H1 (cell line): ENCODE results near the gene OR2T35. TPM values are rescaled to one million over a fixed set of nuclear protein-coding genes. Genes with fewer than 3 reads are reported as not detected.

Experiments used
- CTCF ChIA-PET: fragments of 300-600 bp; sonication (Branson Sonifier 250); formaldehyde crosslinking; loops from one replicate; lab custom pipeline; 2021; ENCODE audit not compliant: partially characterized antibody; lab: Charles Lee
- POLR2A ChIA-PET: fragments of 300-600 bp; sonication (Branson Sonifier 250); formaldehyde crosslinking; loops from one replicate; lab custom pipeline; 2021; ENCODE audit warnings: inconsistent platforms; ENCODE audit not compliant: partially characterized antibody; lab: Charles Lee
- DNase-seq, 2 experiments: peaks; one replicate each; pipeline versions ENCODE4 v3.0.0 to v3.0.0-alpha.2; 2010 to 2022; ENCODE audit warnings: low spot score in 2 of 2, low read depth in 1 of 2, mixed read lengths in 1 of 2
- FAIRE-seq: peaks from 2 replicates; lab custom pipeline; 2011; peaks lifted over from hg19 to GRCh38; lab: Jason Lieb, UNC
- H2AFZ ChIP-seq: 2 replicates; pipeline ENCODE4 v1.8.1; 2012; ENCODE audit warnings: low read length, inconsistent platforms
- H2AK5ac ChIP-seq: 2 replicates; pipeline ENCODE4 v1.6.1; 2013; ENCODE audit warnings: low read depth, low read length
- H2BK120ac ChIP-seq: replicated peaks from 2 replicates; pipeline ENCODE3; 2013; ENCODE audit warnings: low read depth, low read length, inconsistent platforms
- H2BK12ac ChIP-seq: 2 replicates; pipeline ENCODE4 v1.6.1; 2013; ENCODE audit warnings: low read depth, low read length
- H2BK15ac ChIP-seq: 2 replicates; pipeline ENCODE4 v1.6.1; 2013; ENCODE audit warnings: low read length
- H2BK20ac ChIP-seq: 2 replicates; pipeline ENCODE4 v1.6.1; 2013; ENCODE audit warnings: low read length
- H2BK5ac ChIP-seq: 2 replicates; pipeline ENCODE4 v1.6.1; 2013; ENCODE audit warnings: low read depth, low read length
- H3K14ac ChIP-seq: 2 replicates; pipeline ENCODE4 v1.6.1; 2013; ENCODE audit warnings: inconsistent platforms; ENCODE audit not compliant: insufficient read length
- H3K18ac ChIP-seq: 2 replicates; pipeline ENCODE4 v1.6.1; 2013; ENCODE audit warnings: low read length; ENCODE audit errors: extremely low read depth
- H3K23ac ChIP-seq: 2 replicates; pipeline ENCODE4 v1.6.1; 2013; ENCODE audit warnings: inconsistent platforms; ENCODE audit not compliant: insufficient read length
- H3K23me2 ChIP-seq: 2 replicates; pipeline ENCODE4 v1.6.1; 2013; ENCODE audit warnings: low read depth, low read length
- H3K27ac ChIP-seq: 2 replicates; pipeline ENCODE4 v1.6.1; 2011; ENCODE audit warnings: low read depth, low read length, inconsistent platforms
- H3K27me3 ChIP-seq, 4 experiments: replicated peaks in 1 of 4; 1 replicate in 1 of 4; 2 replicates in 3 of 4; pipeline versions ENCODE4 v1.6.1 to v1.8.1; 2011 to 2013; ENCODE audit warnings: low read length in 3 of 4, mild to moderate bottlenecking in 3 of 4, inconsistent platforms in 2 of 4, mixed read lengths in 2 of 4, moderate library complexity in 1 of 4; ENCODE audit not compliant: control insufficient read depth in 3 of 4, insufficient read depth in 3 of 4; ENCODE audit errors: extremely low read depth in 1 of 4
- H3K36me3 ChIP-seq, 4 experiments: 2 replicates each; pipeline versions ENCODE4 v1.6.1 to v1.8.1; 2011 to 2013; ENCODE audit warnings: mild to moderate bottlenecking in 4 of 4, low read length in 3 of 4, moderate library complexity in 2 of 4, control low read depth in 1 of 4, inconsistent platforms in 1 of 4; ENCODE audit not compliant: insufficient read depth in 4 of 4, control insufficient read depth in 2 of 4
- H3K4ac ChIP-seq: replicated peaks from 2 replicates; pipeline ENCODE3; 2013; ENCODE audit warnings: low read length, low read depth, mixed read lengths, inconsistent platforms; ENCODE audit not compliant: insufficient read length
- H3K4me1 ChIP-seq, 4 experiments: replicated peaks in 1 of 4; 1 replicate in 1 of 4; 2 replicates in 3 of 4; pipeline versions ENCODE4 v1.6.1 to v1.8.1; 2011 to 2013; ENCODE audit warnings: low read length in 3 of 4, inconsistent platforms in 2 of 4, mixed read lengths in 1 of 4; ENCODE audit not compliant: insufficient read depth in 4 of 4, control insufficient read depth in 3 of 4
- H3K4me2 ChIP-seq, 2 experiments: 2 replicates each; pipeline versions ENCODE4 v1.6.1 to v1.8.1; 2011 to 2013; ENCODE audit warnings: low read depth in 2 of 2, low read length in 2 of 2, control low read depth in 1 of 2, inconsistent platforms in 1 of 2, mild to moderate bottlenecking in 1 of 2; ENCODE audit not compliant: insufficient read depth in 1 of 2
- H3K4me3 ChIP-seq, 4 experiments: fragments of 200-600, 300-600 bp in 1 of 4; sonication (generic), shearing (Covaris generic), sonication (Bioruptor Twin) in 1 of 4; 2 replicates each; pipeline versions ENCODE4 v1.5.1 to v1.8.1; 2011 to 2016; ENCODE audit warnings: low read length in 4 of 4, low read depth in 3 of 4, control low read depth in 2 of 4, inconsistent platforms in 2 of 4, mild to moderate bottlenecking in 2 of 4, mixed read lengths in 1 of 4, moderate library complexity in 1 of 4; ENCODE audit not compliant: insufficient read depth in 2 of 4; ENCODE audit errors: extremely low read depth in 1 of 4
- H3K56ac ChIP-seq: replicated peaks from 2 replicates; pipeline ENCODE3; 2013; ENCODE audit warnings: low read depth, mild to moderate bottlenecking, mixed read lengths, low read length, inconsistent platforms; ENCODE audit not compliant: insufficient read length
- H3K79me1 ChIP-seq: 2 replicates; pipeline ENCODE4 v1.6.1; 2013; ENCODE audit warnings: low read depth, low read length, control low read depth
- H3K79me2 ChIP-seq, 2 experiments: 2 replicates each; pipeline versions ENCODE4 v1.6.1 to v1.8.1; 2012 to 2013; ENCODE audit warnings: low read length in 2 of 2, mild to moderate bottlenecking in 2 of 2, inconsistent platforms in 1 of 2; ENCODE audit not compliant: insufficient read depth in 2 of 2, control insufficient read depth in 1 of 2
- H3K9ac ChIP-seq, 4 experiments: replicated peaks in 1 of 4; 1 replicate in 1 of 4; 2 replicates in 3 of 4; pipeline versions ENCODE4 v1.6.1 to v1.8.1; 2011 to 2013; ENCODE audit warnings: low read depth in 3 of 4, low read length in 3 of 4, control low read depth in 2 of 4, mild to moderate bottlenecking in 2 of 4, moderate library complexity in 2 of 4, inconsistent platforms in 1 of 4; ENCODE audit errors: extremely low read depth in 1 of 4
- H3K9me3 ChIP-seq, 2 experiments: 2 replicates each; pipeline versions ENCODE4 v1.6.1 to v1.8.1; 2012 to 2013; ENCODE audit warnings: mild to moderate bottlenecking in 2 of 2, moderate library complexity in 2 of 2, control low read depth in 1 of 2, inconsistent platforms in 1 of 2, low read depth in 1 of 2, low read length in 1 of 2, mixed read lengths in 1 of 2; ENCODE audit not compliant: insufficient read depth in 2 of 2
- H4K20me1 ChIP-seq, 2 experiments: replicated peaks in 1 of 2; 2 replicates each; pipeline versions ENCODE3 to v1.8.1; 2011 to 2013; ENCODE audit warnings: inconsistent platforms in 2 of 2, low read length in 2 of 2, mild to moderate bottlenecking in 1 of 2; ENCODE audit not compliant: insufficient read depth in 2 of 2, control insufficient read depth in 1 of 2
- H4K5ac ChIP-seq: 2 replicates; pipeline ENCODE4 v1.6.1; 2013; ENCODE audit warnings: low read length, low read depth, mixed read lengths, inconsistent platforms; ENCODE audit not compliant: insufficient read length
- H4K8ac ChIP-seq: 2 replicates; pipeline ENCODE4 v1.8.0; 2013; ENCODE audit warnings: mild to moderate bottlenecking, moderate library complexity, low read length, inconsistent platforms; ENCODE audit not compliant: insufficient read depth; ENCODE audit errors: extremely low read depth
- H4K91ac ChIP-seq: replicated peaks from 2 replicates; pipeline ENCODE3; 2013; ENCODE audit warnings: low read length, mixed read lengths, inconsistent platforms; ENCODE audit not compliant: insufficient read length
- EZH2 ChIP-seq: fragments of 200-600 bp; sonication (generic); IDR thresholded peaks from 2 replicates; pipeline ENCODE4 v1.7.1; 2012; ENCODE audit warnings: low read depth, mild to moderate bottlenecking, moderate library complexity, low read length, inconsistent platforms; ENCODE audit not compliant: severe bottlenecking
- KDM4A ChIP-seq: IDR thresholded peaks from one replicate; pipeline ENCODE4 v1.7.1; 2012; ENCODE audit warnings: low read depth, mild to moderate bottlenecking, moderate library complexity, low read length, inconsistent platforms; ENCODE audit not compliant: severe bottlenecking
- NANOG ChIP-seq: IDR thresholded peaks from 2 replicates; pipeline ENCODE4 v1.6.1; 2011; ENCODE audit warnings: low read length, low read depth, mild to moderate bottlenecking, inconsistent platforms; ENCODE audit not compliant: insufficient read depth, poor library complexity, severe bottlenecking
- PHF8 ChIP-seq: fragments of 200-600 bp; sonication (generic); conservative IDR thresholded peaks from 2 replicates; pipeline ENCODE4 v1.7.1; 2012; ENCODE audit warnings: low read depth, mild to moderate bottlenecking, inconsistent platforms, low read length, moderate library complexity
- SP2 ChIP-seq: IDR thresholded peaks from 2 replicates; pipeline ENCODE4 v1.6.1; 2012; ENCODE audit warnings: mild to moderate bottlenecking, low read length, inconsistent platforms
- WGBS, 2 experiments: shearing (Covaris generic) in 1 of 2; methylation state at CpG; one replicate each; pipeline versions ENCODE4 v1.1.6 to v1.1.7; 2013 to 2015; ENCODE audit warnings: low lambda C conversion rate in 2 of 2, mixed read lengths in 2 of 2, inconsistent platforms in 1 of 2, low coverage in 1 of 2, missing lambda C conversion rate in 1 of 2; ENCODE audit not compliant: insufficient replicate concordance in 2 of 2, insufficient coverage in 1 of 2, insufficient read length in 1 of 2; ENCODE audit errors: extremely low coverage in 1 of 2, missing lambda C conversion rate in 1 of 2; 5-methylcytosine and 5-hydroxymethylcytosine counted together
- polyA plus RNA-seq, 7 experiments: library from polyadenylated mRNA; depleted of rRNA in 3 of 7; stranded (reverse) in 5 of 7; unstranded in 2 of 7; fragments of >200 nt in 5 of 7; fragments of 200-250 nt in 2 of 7; gene quantifications; 1 replicate in 5 of 7; 2 replicates in 1 of 7; 4 replicates in 1 of 7; pipeline versions ENCODE4 v1.2.1 to v1.2.3, GENCODE V29; 2011 to 2013; ENCODE audit warnings: missing spikeins in 2 of 7, mixed read lengths in 2 of 7
- total RNA-seq: library from RNA; stranded (reverse); fragmentation: NEBNext Ultra II Directional; extraction: Animal tissue kit (Norgen Biotek cat#: 25700); gene quantifications from 2 replicates; pipeline ENCODE4 v1.2.1, GENCODE V29; 2021
- TF ChIP-seq, protein P1 (sequence below), 3 experiments: IDR thresholded peaks; 1 replicate in 2 of 3; 2 replicates in 1 of 3; pipeline versions ENCODE4 v1.5.1 to v1.6.1; 2011; ENCODE audit warnings: low read length in 3 of 3, mild to moderate bottlenecking in 3 of 3, inconsistent platforms in 2 of 3, low read depth in 1 of 3, moderate library complexity in 1 of 3; ENCODE audit not compliant: insufficient read depth in 1 of 3; ENCODE audit errors: control extremely low read depth in 1 of 3

Gene OR2T35
- total and polyA plus RNA-seq, 2 of the 8 experiments (the other 6 are each of a cell fraction or from before 2014, with no cell fraction given), result not detected

DNA sequence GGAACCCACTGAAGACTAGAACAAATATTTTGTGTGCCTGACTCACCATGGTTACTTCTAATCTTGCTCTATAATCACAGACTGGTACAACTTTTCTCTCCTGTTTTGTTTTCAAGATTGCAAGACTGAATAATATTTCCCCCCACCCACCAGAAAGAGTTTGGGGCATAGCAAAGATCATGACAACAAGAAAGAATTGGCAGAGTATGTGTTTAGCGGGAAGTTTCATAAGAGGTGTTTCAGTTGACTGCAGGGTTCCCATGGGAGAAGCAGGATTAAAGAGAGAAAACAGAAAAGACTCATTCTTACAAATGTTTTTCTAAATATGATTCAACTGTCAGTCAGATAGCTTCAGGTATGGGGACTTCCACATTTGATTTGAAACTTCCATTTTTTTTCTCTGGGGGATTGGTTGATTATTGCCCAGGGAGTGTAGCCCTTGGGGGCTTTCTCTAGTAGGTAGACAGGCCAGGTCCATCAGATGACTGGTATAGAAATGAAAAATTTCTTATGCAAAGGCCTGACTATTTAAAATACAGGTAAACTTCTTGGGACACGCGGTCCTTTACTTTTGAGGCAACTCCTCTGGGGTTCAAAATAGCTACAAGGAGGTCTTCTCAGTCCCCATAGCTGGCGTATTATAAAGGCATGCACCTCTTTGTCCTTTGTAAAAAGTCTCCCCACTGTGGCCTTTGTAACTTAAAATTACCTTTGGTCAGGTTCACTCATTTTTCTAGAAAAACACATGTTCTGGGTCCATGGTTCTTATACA lies 43.6 kb upstream of the OR2T35 start:
- no peak overlapping the region for H2BK120ac ChIP-seq
- H2BK15ac ChIP-seq, result no peak overlapping the region
- no peak overlapping the region for H3K56ac ChIP-seq
- H3K4me3 ChIP-seq, result no peak overlapping the region
- H3K9me3 ChIP-seq, result peaks cover 56 to 60% of the 10 kb centered on the region in 2 experiments
- H3K14ac ChIP-seq, result no peak overlapping the region
- no peak overlapping the region for H4K5ac ChIP-seq
- 82% methylated on average over 4 of the region's 4 CpGs; no CpG with 5 or more reads in 1 of the 2 experiments for WGBS, 2 experiments
- no peak overlapping the region for H4K91ac ChIP-seq
- no peak overlapping the region for H3K4me2 ChIP-seq
- no peaks in the 10 kb centered on the region for H3K4me1 ChIP-seq
- no peak overlapping the region for H3K27ac ChIP-seq
- H3K4ac ChIP-seq, result no peak overlapping the region
- no peaks in the 10 kb centered on the region for H3K79me1 ChIP-seq
- H2BK20ac ChIP-seq, result no peak overlapping the region
- POLR2A ChIA-PET, result no interaction called here
- no peaks in the 10 kb centered on the region for H4K20me1 ChIP-seq
- DNase-seq (no peak), FAIRE-seq (no peak)
- H2AFZ ChIP-seq, result no peak overlapping the region
- no peaks in the 10 kb centered on the region for H3K36me3 ChIP-seq
- no peak overlapping the region for H3K9ac ChIP-seq
- H3K23ac ChIP-seq, result no peak overlapping the region
- TF ChIP-seq, protein P1, sequence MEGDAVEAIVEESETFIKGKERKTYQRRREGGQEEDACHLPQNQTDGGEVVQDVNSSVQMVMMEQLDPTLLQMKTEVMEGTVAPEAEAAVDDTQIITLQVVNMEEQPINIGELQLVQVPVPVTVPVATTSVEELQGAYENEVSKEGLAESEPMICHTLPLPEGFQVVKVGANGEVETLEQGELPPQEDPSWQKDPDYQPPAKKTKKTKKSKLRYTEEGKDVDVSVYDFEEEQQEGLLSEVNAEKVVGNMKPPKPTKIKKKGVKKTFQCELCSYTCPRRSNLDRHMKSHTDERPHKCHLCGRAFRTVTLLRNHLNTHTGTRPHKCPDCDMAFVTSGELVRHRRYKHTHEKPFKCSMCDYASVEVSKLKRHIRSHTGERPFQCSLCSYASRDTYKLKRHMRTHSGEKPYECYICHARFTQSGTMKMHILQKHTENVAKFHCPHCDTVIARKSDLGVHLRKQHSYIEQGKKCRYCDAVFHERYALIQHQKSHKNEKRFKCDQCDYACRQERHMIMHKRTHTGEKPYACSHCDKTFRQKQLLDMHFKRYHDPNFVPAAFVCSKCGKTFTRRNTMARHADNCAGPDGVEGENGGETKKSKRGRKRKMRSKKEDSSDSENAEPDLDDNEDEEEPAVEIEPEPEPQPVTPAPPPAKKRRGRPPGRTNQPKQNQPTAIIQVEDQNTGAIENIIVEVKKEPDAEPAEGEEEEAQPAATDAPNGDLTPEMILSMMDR (IDR thresholded peaks at IDR 0.05; ENCODE audit: control extremely low read depth in 1 of 3, insufficient read depth in 1 of 3, low read depth in 1 of 3, low read length in 3 of 3), result no peak
- TF ChIP-seq SP2 (no peak), EZH2 (no peak), NANOG (no peak), KDM4A (no peak), PHF8 (no peak)
- H3K23me2 ChIP-seq, result no peaks in the 10 kb centered on the region
- H2AK5ac ChIP-seq, result no peak overlapping the region
- H2BK12ac ChIP-seq, result no peak overlapping the region
- H3K27me3 ChIP-seq, result no peaks in the 10 kb centered on the region
- H3K79me2 ChIP-seq, result no peaks in the 10 kb centered on the region
- H2BK5ac ChIP-seq, result no peak overlapping the region
- H4K8ac ChIP-seq, result no peak overlapping the region
- CTCF ChIA-PET, result no interaction called here
- no peak overlapping the region for H3K18ac ChIP-seq
